GM18520 (cell line): Measurements from ENCODE around the gene CPVL.

Experiments
- ATAC-seq: cut with Tn5 transposase; IDR thresholded peaks from one replicate; pipeline ENCODE4 v1.9.1; 2021; ENCODE audit not compliant: unreplicated experiment

The CPVL gene

GRCh38 chr7:29156907-29157452 lies 10.6 kb upstream of the CPVL start:
- ATAC-seq, result no peak

GRCh38 chr7:29154076-29154475 lies 7.7 kb upstream of the CPVL start:
- ATAC-seq, result no peak

GRCh38 chr7:29150856-29151255 lies 4.5 kb upstream of the CPVL start:
- no peak for ATAC-seq

GRCh38 chr7:29149036-29149435 lies 2.7 kb upstream of the CPVL start:
- ATAC-seq, result no peak

GRCh38 chr7:29147821-29148220 lies 1.5 kb upstream of the CPVL start:
- no peak for ATAC-seq

- no peak for ATAC-seq
These were observed 712 bp upstream of the CPVL start for GRCh38 chr7:29146888-29147609.

- no peak for ATAC-seq
These were observed 732 bp downstream of the CPVL start for GRCh38 chr7:29145553-29146056.

- no peak for ATAC-seq
These were observed 2.6 kb downstream of the CPVL start for GRCh38 chr7:29143751-29144150.

GRCh38 chr7:29142021-29142727 lies 4.2 kb downstream of the CPVL start:
- no peak for ATAC-seq

- ATAC-seq, result no peak
These were observed 5.4 kb downstream of the CPVL start for GRCh38 chr7:29140873-29141468.

GRCh38 chr7:29139796-29140195 lies 6.5 kb downstream of the CPVL start:
- no peak for ATAC-seq

- ATAC-seq, result no peak
These were observed 7.1 kb downstream of the CPVL start for GRCh38 chr7:29139191-29139590.

GRCh38 chr7:29138588-29138987 lies 7.7 kb downstream of the CPVL start:
- no peak for ATAC-seq

GRCh38 chr7:29135846-29136245 lies 10.5 kb downstream of the CPVL start:
- no peak for ATAC-seq

- ATAC-seq, result no peak
These were observed 13.4 kb downstream of the CPVL start for GRCh38 chr7:29132980-29133379.

GRCh38 chr7:29131678-29132077 lies 14.7 kb downstream of the CPVL start:
- no peak for ATAC-seq

- ATAC-seq, result no peak
These were observed 16.2 kb downstream of the CPVL start for GRCh38 chr7:29130096-29130495.

GRCh38 chr7:29127527-29127926 lies 18.8 kb downstream of the CPVL start:
- ATAC-seq, result no peak

- no peak for ATAC-seq
These were observed 19.5 kb downstream of the CPVL start for GRCh38 chr7:29126804-29127203.

- no peak for ATAC-seq
These were observed 22.6 kb downstream of the CPVL start for GRCh38 chr7:29123626-29124190.

- no peak for ATAC-seq
These were observed 23.6 kb downstream of the CPVL start for GRCh38 chr7:29122759-29123158.
